Activated CD4-positive, CD25-positive, alpha-beta regulatory T cell (primary cell): ENCODE results near the gene AKAP9.
"Not testable (repeated sequence)": the region's sequence is repeated elsewhere in the genome, so short reads cannot be mapped to it uniquely, and the experiment has no call there.

ENCODE experiments used
- DNase-seq, 4 experiments: peaks; one replicate each; lab custom pipeline; 2025; lab: John Stamatoyannopoulos, UW

The AKAP9 gene

DNA sequence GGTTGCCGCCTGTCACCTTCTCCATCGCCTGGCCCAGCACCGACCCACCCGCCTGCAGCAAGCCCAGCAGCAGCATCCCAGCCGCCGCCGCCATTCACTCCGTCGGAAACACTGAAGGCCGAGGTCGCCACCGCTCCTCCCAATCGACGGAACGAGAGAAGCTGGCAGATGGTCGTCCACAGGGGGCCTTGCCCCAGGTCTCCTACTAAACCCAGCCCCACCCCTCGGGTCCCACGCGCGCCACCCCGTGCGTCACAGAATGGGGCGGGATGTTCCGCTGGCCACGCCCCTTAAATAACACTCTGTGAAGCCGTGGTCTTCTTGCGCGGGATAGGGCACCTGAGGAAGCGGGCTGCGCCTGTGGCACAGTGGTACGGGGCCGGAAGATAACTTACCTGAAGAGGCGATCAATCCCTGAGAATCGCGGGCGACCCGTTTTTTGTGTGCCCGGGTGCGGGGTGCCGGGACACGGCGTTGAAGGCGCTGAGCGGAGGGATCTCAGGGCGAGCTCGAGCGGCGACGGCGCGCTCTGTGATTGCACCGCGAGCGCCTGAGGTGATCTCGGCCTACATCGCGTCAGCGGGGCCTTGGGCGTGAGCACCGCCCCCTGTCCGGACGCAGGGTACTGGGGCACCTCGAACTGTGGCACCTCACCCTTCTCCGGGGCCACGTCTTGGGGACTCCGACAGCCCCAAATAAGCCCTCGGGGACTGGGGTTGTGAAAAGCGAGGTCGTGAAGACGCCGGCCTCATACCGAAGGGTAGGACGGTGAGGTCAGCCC, 193.8 kb downstream of the AKAP9 start, which contains the start of gene CYP51A1:
TSS of gene CYP51A1 (minus strand) at position 207 of the 781 bp plus-strand sequence. CDS start at position 94, 113 bp downstream.
- DNase-seq: peak; percentile 75 to 87 (median 80)

DNA sequence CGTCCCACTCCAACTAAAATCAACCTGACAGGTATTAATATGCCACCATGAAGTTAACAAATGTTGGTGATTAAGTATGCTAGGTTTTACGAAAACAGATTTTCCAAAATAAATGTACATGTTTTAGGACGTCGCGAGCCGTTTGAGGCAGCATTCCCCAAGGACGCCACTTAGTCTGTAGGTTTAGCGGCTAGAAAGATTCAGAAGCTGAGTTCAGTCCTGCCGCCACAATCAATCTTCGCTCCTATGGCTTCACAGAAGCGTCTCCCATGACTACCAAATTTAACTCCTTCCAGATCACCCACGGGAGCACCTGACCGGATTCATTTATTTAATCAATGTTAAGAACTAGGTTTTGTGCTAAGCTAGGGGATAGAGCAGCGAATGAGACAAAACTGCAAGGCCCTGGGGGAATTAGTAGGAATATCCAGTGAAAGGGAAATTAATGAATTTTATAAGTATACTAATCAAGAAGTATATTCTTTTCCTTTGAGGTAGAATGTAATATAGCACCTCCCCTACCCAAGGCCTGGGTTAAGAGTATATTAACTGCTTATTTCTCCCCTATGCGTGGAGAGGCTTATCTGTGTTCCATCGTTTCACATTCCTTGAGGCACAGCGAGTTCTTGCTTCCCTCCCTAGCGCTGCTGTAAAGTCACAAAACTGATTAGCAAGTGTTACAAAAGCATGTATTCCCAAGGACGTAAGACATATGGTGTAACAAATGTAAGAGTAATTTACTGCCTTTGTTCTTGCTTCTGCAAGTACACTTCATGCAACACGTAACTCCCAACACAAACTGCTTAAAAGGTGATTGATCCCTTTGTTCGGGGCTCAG, 194.6 kb downstream of the AKAP9 start:
- no peak for DNase-seq

DNA sequence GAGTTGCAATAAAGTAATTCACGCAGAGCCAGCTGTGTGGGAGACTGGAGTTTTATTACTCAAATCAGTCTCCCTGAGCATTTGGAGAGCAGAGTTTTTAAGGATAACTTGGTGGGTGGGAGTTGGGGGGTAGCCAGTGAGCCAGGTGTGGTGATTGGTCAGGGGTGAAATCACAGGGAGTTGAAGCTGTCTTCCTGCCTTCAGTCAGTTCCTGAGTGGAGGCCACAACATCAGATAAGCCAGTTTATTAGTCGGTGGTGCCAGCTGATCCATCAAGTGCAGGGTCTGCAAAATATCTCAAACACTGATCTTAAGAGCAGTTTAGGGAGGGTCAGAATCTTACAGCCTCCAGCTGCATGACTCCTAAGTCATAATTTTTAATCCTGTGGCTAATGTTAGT, 196.9 kb downstream of the AKAP9 start:
- DNase-seq: no peak

DNA sequence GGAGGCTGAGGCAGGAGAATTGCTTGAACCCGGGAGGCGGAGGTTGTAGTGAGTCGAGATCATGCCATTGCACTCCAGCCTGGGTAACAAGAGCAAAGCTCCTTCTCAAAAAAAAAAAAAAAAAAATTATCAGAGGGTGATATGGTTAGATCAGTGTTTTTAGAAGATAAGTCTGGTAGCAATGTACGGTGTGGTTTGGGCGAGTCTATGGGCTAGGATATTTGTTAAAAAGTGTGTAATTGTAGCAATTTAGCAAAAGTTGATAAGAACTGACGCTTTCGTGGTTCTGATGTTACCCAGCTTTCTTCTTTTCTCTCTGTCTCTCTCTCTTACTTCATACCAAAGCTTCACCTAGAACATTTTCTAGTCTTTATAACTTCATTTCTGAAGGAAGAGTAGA, 200.5 kb downstream of the AKAP9 start:
- DNase-seq: no peak

DNA sequence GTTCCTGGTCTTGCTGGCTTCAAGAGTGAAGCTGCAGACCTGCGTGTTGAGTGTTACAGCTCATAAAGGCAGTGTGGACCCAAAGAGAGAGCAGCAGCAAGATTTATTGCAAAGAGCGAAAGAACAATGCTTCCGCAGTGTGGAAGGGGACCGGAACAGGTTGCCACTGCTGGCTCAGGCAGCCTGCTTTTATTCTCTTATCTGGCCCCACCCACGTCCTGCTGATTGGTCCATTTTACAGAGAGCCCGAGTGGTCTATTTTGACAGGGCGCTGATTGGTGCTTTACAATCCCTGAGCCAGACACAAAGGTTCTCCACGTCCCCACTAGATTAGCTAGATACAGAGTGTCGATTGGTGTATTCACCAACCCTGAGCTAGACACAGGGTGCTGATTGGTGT, 202.1 kb downstream of the AKAP9 start:
- not testable (repeated sequence) for DNase-seq

DNA sequence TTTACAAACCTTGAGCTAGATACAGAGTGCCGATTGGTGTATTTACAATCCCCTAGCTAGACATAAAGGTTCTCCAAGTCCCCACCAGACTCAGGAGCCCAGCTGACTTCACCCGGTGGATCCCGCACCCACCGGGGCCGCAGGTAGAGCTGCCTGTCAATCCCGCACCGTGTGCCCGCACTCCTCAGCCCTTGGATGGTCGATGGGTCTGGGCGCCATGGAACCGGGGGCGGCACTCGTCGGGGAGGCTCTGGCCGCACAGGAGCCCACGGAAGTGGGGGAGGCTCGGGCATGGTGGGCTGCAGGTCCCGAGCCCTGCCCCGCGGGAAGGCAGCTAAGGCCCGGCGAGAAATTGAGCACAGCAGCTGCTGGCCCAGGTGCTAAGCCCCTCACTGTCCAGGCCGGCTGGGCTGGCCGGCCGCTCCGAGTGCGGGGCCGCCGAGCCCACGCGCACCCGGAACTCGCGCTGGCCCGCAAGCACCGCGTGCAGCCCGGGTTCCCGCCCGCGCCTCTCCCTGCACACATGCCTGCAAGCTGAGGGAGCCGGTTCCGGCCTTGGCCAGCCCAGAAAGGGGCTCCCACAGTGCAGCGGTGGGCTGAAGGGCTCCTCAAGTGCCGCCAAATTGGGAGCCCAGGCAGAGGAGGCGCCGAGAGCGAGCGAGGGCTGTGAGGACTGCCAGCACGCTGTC, 202.7 kb downstream of the AKAP9 start:
- not testable (repeated sequence) for DNase-seq

DNA sequence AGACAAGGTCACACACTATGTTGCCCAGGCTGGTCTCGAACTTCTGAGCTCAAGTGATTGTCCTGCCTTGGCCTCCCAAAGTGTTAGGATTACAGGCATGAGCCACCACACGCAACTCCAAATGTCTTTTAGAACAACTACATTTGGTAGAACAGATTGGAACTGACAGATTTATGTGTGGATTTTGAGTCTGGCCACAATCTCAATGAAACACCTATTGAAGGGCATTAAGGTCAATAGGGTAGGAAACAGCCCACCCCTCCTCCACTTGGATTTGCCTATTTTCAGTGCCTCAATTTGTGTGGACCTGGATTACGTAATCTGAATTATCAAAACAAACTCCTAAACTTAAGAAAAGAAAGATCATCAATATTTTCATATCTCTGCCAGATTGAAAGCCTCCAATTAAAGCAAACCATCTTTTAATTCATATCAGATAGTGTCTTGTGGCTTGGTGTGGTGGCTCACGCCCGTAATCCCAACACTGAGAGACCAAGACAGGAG, 209.1 kb downstream of the AKAP9 start:
- DNase-seq: no peak

DNA sequence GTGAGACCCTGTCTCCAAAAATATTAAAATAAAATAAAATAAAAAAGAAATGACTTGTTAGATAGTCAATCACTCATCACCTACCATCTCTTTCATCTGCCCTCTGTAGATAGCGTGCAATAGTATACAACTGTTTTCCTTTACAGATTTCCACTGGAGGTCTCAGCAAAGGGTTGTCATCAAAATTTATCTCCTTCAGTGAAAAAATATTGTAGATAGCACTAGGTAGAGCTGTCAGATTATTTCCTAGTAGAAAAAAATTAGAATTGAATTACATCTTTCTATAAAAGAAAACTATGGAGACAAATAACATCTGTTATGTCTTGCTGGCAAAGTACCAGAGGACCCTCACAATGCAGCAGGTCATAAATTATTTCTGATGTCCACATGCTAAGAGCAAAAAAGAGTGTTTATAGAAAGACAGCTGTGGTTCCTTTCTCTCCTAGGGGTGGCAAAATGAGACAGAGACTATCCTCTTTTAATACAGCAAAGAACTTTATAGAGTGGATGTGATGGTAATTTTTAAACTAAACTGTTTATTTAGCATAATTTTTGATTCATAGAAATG, 209.9 kb downstream of the AKAP9 start:
- no peak for DNase-seq

DNA sequence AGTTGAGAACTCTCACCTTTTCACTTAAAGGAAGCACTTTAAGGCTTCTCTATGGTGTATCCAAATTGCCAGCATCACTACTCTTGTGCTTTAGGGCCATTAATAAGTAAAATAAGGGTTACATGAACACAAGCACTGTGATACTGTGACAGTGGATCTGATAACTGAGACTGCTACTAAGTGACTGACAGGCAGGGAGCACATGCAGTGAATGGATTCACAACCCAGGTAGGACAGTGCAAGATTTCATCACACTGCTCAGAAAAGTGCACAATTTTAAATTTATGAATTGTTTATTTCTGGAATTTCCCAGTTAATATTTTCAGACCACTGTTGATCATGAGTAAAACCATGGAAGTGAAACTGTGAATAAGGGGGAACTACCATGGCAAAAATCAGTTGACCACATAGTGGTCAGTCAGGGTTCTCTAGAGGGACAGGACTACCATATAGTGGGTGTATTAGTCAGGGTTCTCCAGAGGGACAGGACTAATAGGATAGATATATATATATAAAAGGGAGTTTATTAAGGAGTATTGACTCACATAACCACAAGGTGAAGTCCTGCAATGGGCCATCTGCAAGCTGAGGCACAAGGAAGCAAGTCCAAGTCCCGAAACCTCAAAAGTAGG, 214.6 kb downstream of the AKAP9 start:
- no peak for DNase-seq

DNA sequence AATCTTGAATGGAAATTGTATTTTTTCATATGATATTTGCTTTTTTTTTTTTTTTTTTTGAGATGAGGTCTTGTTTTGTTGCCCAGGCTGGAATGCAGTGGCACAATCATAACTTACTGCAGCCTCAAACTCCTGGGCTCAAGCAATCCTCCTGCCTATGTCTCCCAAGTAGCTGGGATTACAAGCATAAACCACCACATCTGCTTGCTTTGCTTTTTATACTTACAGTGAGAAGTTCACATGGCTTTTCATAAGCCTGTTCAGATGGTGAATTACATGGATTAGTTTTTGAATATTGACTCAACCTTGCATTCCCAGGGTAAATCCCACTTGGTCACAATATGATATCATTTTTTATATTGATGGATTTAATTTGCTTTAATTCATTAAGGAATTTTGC, 216.3 kb downstream of the AKAP9 start:
- DNase-seq: no peak

DNA sequence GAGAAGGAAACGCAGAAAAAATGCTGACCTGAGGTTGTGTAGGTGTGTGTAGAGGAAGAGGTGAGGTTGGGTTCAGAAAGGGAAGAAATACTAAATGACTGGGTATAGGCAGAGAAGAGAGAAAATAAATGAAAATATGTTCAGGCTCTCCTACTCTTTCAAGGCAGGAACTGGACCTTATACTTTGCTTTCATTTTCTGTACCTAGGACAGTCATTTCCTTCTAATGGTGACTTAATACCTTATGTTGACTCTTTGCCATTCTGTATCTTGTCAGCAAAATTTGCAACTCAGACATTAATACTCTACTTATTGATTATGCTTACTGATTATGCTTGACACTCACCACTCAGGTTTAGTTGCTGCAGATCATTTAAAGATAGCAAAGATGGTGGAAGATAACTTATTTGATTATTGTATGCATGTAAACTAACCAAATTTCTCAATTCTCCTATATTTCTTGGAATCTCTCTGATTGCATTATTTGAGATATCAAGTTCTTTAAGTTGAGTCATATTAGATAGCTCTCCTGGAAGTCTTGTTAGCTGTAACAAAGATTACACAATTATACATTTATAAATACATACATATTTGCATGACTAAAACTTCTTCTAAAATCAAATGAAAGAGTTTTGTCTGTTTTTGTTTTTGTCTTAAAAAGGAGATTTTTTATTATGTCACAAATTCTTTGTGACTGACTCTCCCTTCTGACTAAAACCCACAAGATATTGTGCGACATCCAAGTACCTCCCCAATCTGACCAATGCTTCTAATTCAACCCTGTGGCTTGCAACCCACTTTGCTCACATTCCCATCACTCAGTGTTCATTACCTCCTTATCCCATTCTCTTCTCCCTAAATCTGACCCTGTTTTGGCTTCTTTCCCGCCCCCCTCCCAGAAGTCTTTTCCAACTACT, 218.3 kb downstream of the AKAP9 start:
- DNase-seq: no peak
